GM12865 (cell line): ENCODE measurements around the gene ZBTB16.

Source experiments
- DNase-seq: peaks from one replicate; pipeline ENCODE4 v3.0.0; 2010; ENCODE audit warnings: low read depth
- H3K4me3 ChIP-seq: 2 replicates; pipeline ENCODE4 v1.5.1; 2011; ENCODE audit warnings: mild to moderate bottlenecking, low read depth, low read length, control low read depth
- CTCF ChIP-seq: IDR thresholded peaks from 2 replicates; pipeline ENCODE4 v1.5.1; 2011; ENCODE audit warnings: low read length, control low read depth, low read depth, inconsistent platforms; ENCODE audit not compliant: insufficient read depth; ENCODE audit errors: missing control alignments

ZBTB16 gene

GRCh38 chr11:114236829-114237228 lies 177.3 kb downstream of the ZBTB16 start:
- no peak overlapping the region for H3K4me3 ChIP-seq
- DNase-seq = no peak
- no peak for TF ChIP-seq CTCF

- TF ChIP-seq CTCF = no peak
- no peak overlapping the region for H3K4me3 ChIP-seq
- DNase-seq = no peak
Observed at GRCh38 chr11:114237321-114238280, 178.1 kb downstream of the ZBTB16 start.

GRCh38 chr11:114239753-114240161 lies 180.2 kb downstream of the ZBTB16 start:
- no peak for TF ChIP-seq CTCF
- DNase-seq = no peak
- no peak overlapping the region for H3K4me3 ChIP-seq

- DNase-seq = no peak
- TF ChIP-seq CTCF = no peak
- no peak overlapping the region for H3K4me3 ChIP-seq
Observed at GRCh38 chr11:114242032-114242431, 182.5 kb downstream of the ZBTB16 start.

GRCh38 chr11:114243461-114244372 lies 184.2 kb downstream of the ZBTB16 start:
- no peak for DNase-seq
- TF ChIP-seq CTCF = no peak
- no peak overlapping the region for H3K4me3 ChIP-seq

- no peak overlapping the region for H3K4me3 ChIP-seq
- no peak for TF ChIP-seq CTCF
- no peak for DNase-seq
Observed at GRCh38 chr11:114244726-114245394, 185.3 kb downstream of the ZBTB16 start.
